Neural progenitor cell (in vitro differentiated cells): ENCODE measurements around the gene CHRNA4. TPM values are rescaled to one million over a fixed set of nuclear protein-coding genes. Genes with fewer than 3 reads are reported as not detected.

Experiments used
- DNase-seq: peaks from one replicate; pipeline ENCODE4 v3.0.0-alpha.2; 2016; ENCODE audit warnings: low spot score
- H2AFZ ChIP-seq: fragments of 200-600 bp; sonication (generic); replicated peaks from 2 replicates; pipeline ENCODE4 v1.6.1; 2016; ENCODE audit warnings: antibody characterized with exemption
- H3F3A ChIP-seq: fragments of 200-600 bp; sonication (generic); 2 replicates; pipeline ENCODE4 v1.6.1; 2016; ENCODE audit warnings: antibody characterized with exemption, low read depth
- H3K27ac ChIP-seq: fragments of 200-600 bp; sonication (generic); 2 replicates; pipeline ENCODE4 v1.5.1; 2016; ENCODE audit warnings: mild to moderate bottlenecking
- H3K27me3 ChIP-seq: fragments of 200-600 bp; sonication (generic); 2 replicates; pipeline ENCODE4 v1.6.1; 2016; ENCODE audit warnings: mild to moderate bottlenecking, moderate library complexity
- H3K36me3 ChIP-seq: fragments of 200-600 bp; sonication (generic); 2 replicates; pipeline ENCODE4 v1.5.1; 2016
- H3K4me1 ChIP-seq: fragments of 200-600 bp; sonication (generic); 2 replicates; pipeline ENCODE4 v1.6.1; 2016; ENCODE audit warnings: mixed run types
- H3K4me2 ChIP-seq: fragments of 200-600 bp; sonication (generic); 2 replicates; pipeline ENCODE4 v1.6.1; 2016
- H3K4me3 ChIP-seq: fragments of 200-600 bp; sonication (generic); 2 replicates; pipeline ENCODE4 v1.5.1; 2016
- H3K79me2 ChIP-seq: fragments of 200-600 bp; sonication (generic); 2 replicates; pipeline ENCODE4 v1.6.1; 2016; ENCODE audit warnings: low read depth
- H3K9ac ChIP-seq: fragments of 200-600 bp; sonication (generic); 2 replicates; pipeline ENCODE4 v1.6.1; 2016
- H3K9me3 ChIP-seq: fragments of 200-600 bp; sonication (generic); 2 replicates; pipeline ENCODE4 v1.5.1; 2016; ENCODE audit warnings: low read depth
- H4K20me1 ChIP-seq: fragments of 200-600 bp; sonication (generic); 2 replicates; pipeline ENCODE4 v1.6.1; 2016; ENCODE audit warnings: low read depth
- H3K27ac Mint-ChIP-seq: 3 replicates; pipeline ENCODE4 v1.8.0; 2021; ENCODE audit warnings: mixed read lengths
- H3K27me3 Mint-ChIP-seq: 2 replicates; pipeline ENCODE4 v1.8.0; 2022; ENCODE audit warnings: low read depth, mild to moderate bottlenecking, inconsistent platforms, moderate library complexity, mixed read lengths; ENCODE audit not compliant: insufficient read depth
- H3K36me3 Mint-ChIP-seq: 3 replicates; pipeline ENCODE4 v1.8.0; 2021; ENCODE audit warnings: mixed read lengths
- H3K4me1 Mint-ChIP-seq: 3 replicates; pipeline ENCODE4 v1.8.0; 2021; ENCODE audit warnings: mixed read lengths
- H3K4me3 Mint-ChIP-seq: 3 replicates; pipeline ENCODE4 v1.8.0; 2021; ENCODE audit warnings: mild to moderate bottlenecking, moderate library complexity, mixed read lengths
- H3K9me3 Mint-ChIP-seq: 3 replicates; pipeline ENCODE4 v1.8.0; 2020; ENCODE audit warnings: mixed read lengths
- CTCF ChIP-seq: fragments of 200-600 bp; sonication (generic); IDR thresholded peaks from 2 replicates; pipeline ENCODE4 v1.5.1; 2017; ENCODE audit warnings: antibody characterized with exemption, mild to moderate bottlenecking
- EZH2 ChIP-seq: fragments of 200-600 bp; sonication (generic); IDR thresholded peaks from 2 replicates; pipeline ENCODE4 v1.6.1; 2017; ENCODE audit warnings: antibody characterized with exemption, mild to moderate bottlenecking, moderate library complexity
- EZH2phosphoT487 ChIP-seq: fragments of 200-600 bp; sonication (generic); IDR thresholded peaks from 2 replicates; pipeline ENCODE4 v1.6.1; 2017; ENCODE audit warnings: antibody characterized with exemption
- total RNA-seq: library from RNA; depleted of rRNA; stranded (reverse); fragments of >200 nt; gene quantifications from 2 replicates; pipeline ENCODE4 v1.2.3, GENCODE V29; 2015; ENCODE audit warnings: low replicate concordance

CHRNA4 gene
- total RNA-seq, 1 donor from 2014 or later: not detected

GRCh38 chr20:63355781-63356295, 5.3 kb downstream of the CHRNA4 start:
- Mint-ChIP-seq H3K27ac (no peak overlapping the region), H3K27me3 (peaks cover 18% of the 10 kb centered on the region), H3K9me3 (no peaks in the 10 kb centered on the region), H3K4me3 (no peak overlapping the region), H3K36me3 (no peaks in the 10 kb centered on the region), H3K4me1 (peaks cover 9% of the 10 kb centered on the region)
- Histone ChIP-seq H3K4me3 (no peak overlapping the region), H3K36me3 (no peaks in the 10 kb centered on the region), H3K27me3 (peaks cover 23% of the 10 kb centered on the region), H3K79me2 (no peaks in the 10 kb centered on the region), H3K4me2 (no peak overlapping the region), H2AFZ (no peak overlapping the region), H3K27ac (no peak overlapping the region), H3K9ac (no peak overlapping the region), H3K4me1 (peaks cover 14% of the 10 kb centered on the region), H3K9me3 (no peaks in the 10 kb centered on the region), H3F3A (peaks cover 15% of the 10 kb centered on the region), H4K20me1 (peaks cover 10% of the 10 kb centered on the region)
- DNase-seq: no peak
- TF ChIP-seq EZH2phosphoT487: no peak
- no peak for TF ChIP-seq CTCF
- no peak for TF ChIP-seq EZH2

GRCh38 chr20:63354636-63355350, 6.4 kb downstream of the CHRNA4 start:
- Mint-ChIP-seq H3K4me3 (no peak overlapping the region), H3K27ac (peak overlapping the region; percentile 31)
- no peak for TF ChIP-seq EZH2phosphoT487
- no peak for TF ChIP-seq EZH2
- TF ChIP-seq CTCF: no peak

GRCh38 chr20:63352811-63353221, 8.3 kb downstream of the CHRNA4 start:
- Histone ChIP-seq H3K4me2 (no peak overlapping the region), H3K79me2 (no peaks in the 10 kb centered on the region), H3K4me1 (peaks cover 9% of the 10 kb centered on the region), H3K27me3 (no peaks in the 10 kb centered on the region), H3K9ac (no peak overlapping the region), H3F3A (peaks cover 10% of the 10 kb centered on the region), H4K20me1 (no peaks in the 10 kb centered on the region), H3K4me3 (no peak overlapping the region), H2AFZ (no peak overlapping the region), H3K27ac (no peak overlapping the region), H3K36me3 (no peaks in the 10 kb centered on the region), H3K9me3 (no peaks in the 10 kb centered on the region)
- no peaks in the 10 kb centered on the region for H3K36me3 Mint-ChIP-seq
- H3K4me3 Mint-ChIP-seq: no peak overlapping the region
- TF ChIP-seq CTCF (no peak), EZH2 (no peak), EZH2phosphoT487 (no peak)
- no peak overlapping the region for H3K27ac Mint-ChIP-seq
- no peak for DNase-seq
- H3K9me3 Mint-ChIP-seq: peaks cover 5% of the 10 kb centered on the region
- peaks cover 12% of the 10 kb centered on the region for H3K4me1 Mint-ChIP-seq
- peaks cover 9% of the 10 kb centered on the region for H3K27me3 Mint-ChIP-seq

More at GRCh38 chr20:63354636-63355350, 6.4 kb downstream of the CHRNA4 start:
- Histone ChIP-seq H3K27me3 (peaks cover 13% of the 10 kb centered on the region), H3K79me2 (no peaks in the 10 kb centered on the region), H3K27ac (no peak overlapping the region), H3K4me2 (no peak overlapping the region), H3K4me1 (peaks cover 9% of the 10 kb centered on the region), H3K4me3 (no peak overlapping the region), H3K9ac (no peak overlapping the region), H3K9me3 (no peaks in the 10 kb centered on the region), H4K20me1 (no peaks in the 10 kb centered on the region), H3F3A (peaks cover 10% of the 10 kb centered on the region), H2AFZ (no peak overlapping the region), H3K36me3 (no peaks in the 10 kb centered on the region)
- H3K27me3 Mint-ChIP-seq: peaks cover 16% of the 10 kb centered on the region
- H3K36me3 Mint-ChIP-seq: no peaks in the 10 kb centered on the region
- DNase-seq: no peak
- peaks cover 9% of the 10 kb centered on the region for H3K4me1 Mint-ChIP-seq
- peaks cover 5% of the 10 kb centered on the region for H3K9me3 Mint-ChIP-seq
